ENCODE data around the gene ETFDH.
"Not testable (repeated sequence)": the region's sequence is repeated elsewhere in the genome, so short reads cannot be mapped to it uniquely, and the experiment has no call there.

- TF ChIP-seq CTCF, POLR2A (IDR thresholded peaks at IDR 0.05): not testable (repeated sequence)
These were observed 74.4 kb downstream of the ETFDH start for GRCh38 chr4:158746537-158746936.
